IMR-90 (cell line): ENCODE data around the gene GPC6. TPM values are rescaled to one million over a fixed set of nuclear protein-coding genes. Genes with fewer than 3 reads are reported as not detected.

Experiments used
- ATAC-seq: fragments of 200-7000 bp; cut with Tn5 transposase; 2 replicates; pipeline ENCODE4 v1.9.1; 2020; ENCODE audit warnings: low read depth, mild to moderate bottlenecking, moderate library complexity
- BruUV-seq: library from RNA; stranded (reverse); fragments of 400-500 nt; replicated peaks from 2 replicates; lab custom pipeline; 2021; lab: Mats Ljungman, UMichigan
- CTCF ChIA-PET: fragments of 300-600 bp; formaldehyde crosslinking; extraction: SDS; loops from one replicate; lab custom pipeline; 2021; ENCODE audit warnings: antibody characterized with exemption; lab: Yijun Ruan, JAX
- POLR2A ChIA-PET: fragments of 300-600 bp; sonication (Branson Sonifier 250); formaldehyde crosslinking; loops from one replicate; lab custom pipeline; 2022; ENCODE audit warnings: antibody characterized with exemption; ENCODE audit not compliant: unreplicated experiment; lab: Charles Lee
- DNase-seq: peaks from one replicate; pipeline ENCODE4 v3.0.0; 2013
- H2AFZ ChIP-seq: replicated peaks from 2 replicates; pipeline ENCODE3; 2013; ENCODE audit warnings: low read length, mild to moderate bottlenecking; ENCODE audit not compliant: poor library complexity
- H2AK5ac ChIP-seq: 2 replicates; pipeline ENCODE4 v1.6.1; 2013; ENCODE audit warnings: low read depth, low read length, inconsistent platforms
- H2AK9ac ChIP-seq: replicated peaks from 2 replicates; pipeline ENCODE3; 2013; ENCODE audit warnings: mild to moderate bottlenecking, low read depth, low read length, moderate library complexity; ENCODE audit not compliant: poor library complexity
- H2BK120ac ChIP-seq: 2 replicates; pipeline ENCODE4 v1.6.1; 2013; ENCODE audit warnings: low read depth, low read length, inconsistent platforms
- H2BK15ac ChIP-seq: 3 replicates; pipeline ENCODE4 v1.6.1; 2013; ENCODE audit warnings: low read depth, low read length, inconsistent platforms
- H2BK20ac ChIP-seq: 2 replicates; pipeline ENCODE4 v1.6.1; 2013; ENCODE audit warnings: low read depth, mild to moderate bottlenecking, inconsistent platforms, low read length, moderate library complexity
- H2BK5ac ChIP-seq: 2 replicates; pipeline ENCODE4 v1.6.1; 2013; ENCODE audit warnings: mild to moderate bottlenecking, low read depth, low read length, inconsistent platforms; ENCODE audit not compliant: poor library complexity, severe bottlenecking
- H3K14ac ChIP-seq: replicated peaks from 2 replicates; pipeline ENCODE4 v1.6.1; 2013; ENCODE audit warnings: low read depth, low read length, inconsistent platforms
- H3K18ac ChIP-seq: 2 replicates; pipeline ENCODE4 v1.6.1; 2013; ENCODE audit warnings: low read depth, low read length, control low read depth
- H3K23ac ChIP-seq: 2 replicates; pipeline ENCODE4 v1.6.1; 2013; ENCODE audit warnings: low read depth, low read length, inconsistent platforms
- H3K27ac ChIP-seq: 2 replicates; pipeline ENCODE4 v1.5.1; 2013; ENCODE audit warnings: mild to moderate bottlenecking, control low read depth, low read length; ENCODE audit not compliant: insufficient read depth
- H3K27me3 ChIP-seq: 2 replicates; pipeline ENCODE4 v1.6.1; 2013; ENCODE audit warnings: low read length; ENCODE audit not compliant: control insufficient read depth, insufficient read depth
- H3K36me3 ChIP-seq: 2 replicates; pipeline ENCODE4 v1.6.1; 2013; ENCODE audit warnings: low read length, mixed read lengths; ENCODE audit not compliant: control insufficient read depth, insufficient read depth
- H3K4ac ChIP-seq: 2 replicates; pipeline ENCODE4 v1.6.1; 2013; ENCODE audit warnings: low read depth, low read length, inconsistent platforms
- H3K4me1 ChIP-seq: 2 replicates; pipeline ENCODE4 v1.6.1; 2013; ENCODE audit warnings: low read length, mixed read lengths; ENCODE audit not compliant: control insufficient read depth, insufficient read depth
- H3K4me2 ChIP-seq: 2 replicates; pipeline ENCODE4 v1.6.1; 2013; ENCODE audit warnings: low read depth, mild to moderate bottlenecking, control low read depth, low read length, moderate library complexity
- H3K4me3 ChIP-seq: 2 replicates; pipeline ENCODE4 v1.5.1; 2013; ENCODE audit warnings: low read depth, mild to moderate bottlenecking, control low read depth, low read length, moderate library complexity; ENCODE audit not compliant: insufficient read depth
- H3K56ac ChIP-seq: 2 replicates; pipeline ENCODE4 v1.6.1; 2013; ENCODE audit warnings: low read length, inconsistent platforms; ENCODE audit not compliant: insufficient read depth; ENCODE audit errors: extremely low read depth
- H3K79me1 ChIP-seq, 2 experiments: 2 replicates each; pipeline ENCODE4 v1.6.1; 2013; ENCODE audit warnings: low read length in 2 of 2, inconsistent platforms in 1 of 2, low read depth in 1 of 2
- H3K9ac ChIP-seq: 2 replicates; pipeline ENCODE4 v1.6.1; 2013; ENCODE audit warnings: low read depth, low read length, control low read depth
- H3K9me1 ChIP-seq: 2 replicates; pipeline ENCODE4 v1.6.1; 2013; ENCODE audit warnings: low read length, inconsistent platforms; ENCODE audit not compliant: insufficient read depth
- H3K9me3 ChIP-seq: 2 replicates; pipeline ENCODE4 v1.6.1; 2013; ENCODE audit warnings: low read length; ENCODE audit not compliant: control insufficient read depth, insufficient read depth
- H4K20me1 ChIP-seq: 2 replicates; pipeline ENCODE4 v1.6.1; 2013; ENCODE audit warnings: low read length, inconsistent platforms; ENCODE audit not compliant: insufficient read depth
- H4K5ac ChIP-seq: 2 replicates; pipeline ENCODE4 v1.6.1; 2013; ENCODE audit warnings: mild to moderate bottlenecking, low read depth, low read length, control low read depth
- H4K8ac ChIP-seq, 2 experiments: 2 replicates each; pipeline ENCODE4 v1.6.1; 2013; ENCODE audit warnings: low read depth in 2 of 2, low read length in 2 of 2, control low read depth in 1 of 2, inconsistent platforms in 1 of 2
- H4K91ac ChIP-seq: 2 replicates; pipeline ENCODE4 v1.6.1; 2013; ENCODE audit warnings: low read depth, low read length, inconsistent platforms; ENCODE audit not compliant: insufficient read depth
- CEBPB ChIP-seq: IDR thresholded peaks from 2 replicates; pipeline ENCODE4 v1.6.1; 2012; ENCODE audit warnings: low read depth, low read length, improper control_type of control experiment
- FOS ChIP-seq: fragments of 150-350 bp; IDR thresholded peaks from 2 replicates; pipeline ENCODE4 v1.6.1; 2016; ENCODE audit warnings: low read depth, low read length
- RCOR1 ChIP-seq: IDR thresholded peaks from 2 replicates; pipeline ENCODE4 v1.6.1; 2012; ENCODE audit warnings: mild to moderate bottlenecking, low read length, improper control_type of control experiment; ENCODE audit not compliant: insufficient replicate concordance
- SMC3 ChIP-seq: fragments of 150-350 bp; IDR thresholded peaks from 2 replicates; pipeline ENCODE4 v1.6.1; 2016; ENCODE audit warnings: low read depth, mild to moderate bottlenecking, antibody characterized with exemption, low read length, moderate library complexity
- WGBS, 2 experiments: methylation state at CpG; one replicate each; pipeline versions ENCODE4 v1.1.5 to v1.1.7; 2013; ENCODE audit warnings: missing lambda C conversion rate in 2 of 2; ENCODE audit not compliant: insufficient read length in 1 of 2; ENCODE audit errors: extremely low coverage in 2 of 2; 5-methylcytosine and 5-hydroxymethylcytosine counted together
- dilution Hi-C: fragments of 300-500 bp; cut with HindIII; formaldehyde crosslinking; loops from one replicate; pipeline ENCODE4 v1.14.3; 2018; ENCODE audit warnings: low sequenced_read_pairs; ENCODE audit not compliant: unreplicated experiment
- in situ Hi-C: fragments of 300-500 bp; cut with MboI; formaldehyde crosslinking; loops from 3 replicates; pipeline ENCODE4 v1.14.3; 2019; ENCODE audit warnings: low sequenced_read_pairs, inconsistent platforms, mixed read lengths
- intact Hi-C: fragments of 100-400 bp; cut with micrococcal nuclease; formaldehyde crosslinking; loops from 2 replicates; pipeline ENCODE4 v1.10.0; 2022
- polyA plus RNA-seq, 3 experiments: library from polyadenylated mRNA; depleted of rRNA; stranded (reverse); fragments of >200 nt; gene quantifications; 2 replicates each; pipeline ENCODE4 v1.2.3, GENCODE V29; 2012; ENCODE audit warnings: low replicate concordance in 1 of 3
- total RNA-seq: library from RNA; depleted of rRNA; stranded (reverse); fragments of >200 nt; gene quantifications from 2 replicates; pipeline ENCODE4 v1.2.3, GENCODE V29; 2012

The GPC6 gene
- total and polyA plus RNA-seq, 2 of the 4 experiments (the other 2 are of a cell fraction): 14.9 to 39.4 TPM

GRCh38 chr13:94346261-94347019, 1119.8 kb downstream of the GPC6 start (continued):
- TF ChIP-seq CEBPB: no peak

- Histone ChIP-seq H3K4me1 (peaks cover 7% of the 10 kb centered on the region), H2AK9ac (no peak overlapping the region), H2BK15ac (peak overlapping the region; percentile 11; the same call in 1 of the 3 replicates), H3K9ac (no peak overlapping the region), H3K27me3 (no peaks in the 10 kb centered on the region), H3K56ac (0 out of 2 replicates have a peak overlapping the region, but pooled peaks have one; percentile 37), H3K4ac (peak overlapping the region; percentile 25; the same call in 1 of the 2 replicates), H3K4me3 (peak overlapping the region; percentile 37; the same call in 1 of the 2 replicates), H3K4me2 (peak overlapping the region; percentile 98; the same call in 1 of the 2 replicates), H3K27ac (no peak overlapping the region), H2AK5ac (no peak overlapping the region), H3K9me3 (no peaks in the 10 kb centered on the region), H4K8ac (peak overlapping the region; percentile 7 to 65; a peak in 2 of 4 replicates), H4K5ac (peak overlapping the region; percentile 79; the same call in 1 of the 2 replicates), H3K9me1 (peaks cover 4% of the 10 kb centered on the region), H4K20me1 (no peaks in the 10 kb centered on the region), H2AFZ (peak overlapping the region; percentile 34), H3K14ac (peak overlapping the region; percentile 68; the same call in 1 of the 2 replicates), H2BK120ac (peak overlapping the region; percentile 85), H3K23ac (peak overlapping the region; percentile 44), H2BK20ac (peak overlapping the region; percentile 88), H2BK5ac (peak overlapping the region; percentile 56), H3K79me1 (no peaks in the 10 kb centered on the region), H4K91ac (peak overlapping the region; percentile 15; the same call in 1 of the 2 replicates), H3K36me3 (no peaks in the 10 kb centered on the region), H3K18ac (peak overlapping the region; percentile 96; the same call in 1 of the 2 replicates)
- DNase-seq (peak; percentile 92), ATAC-seq (peak; percentile 97)
- TF ChIP-seq FOS (peak; percentile 18; the same call in 1 of the 2 replicates), RCOR1 (no peak), CEBPB (peak; percentile 21; the same call in 1 of the 2 replicates), SMC3 (no peak)
- ChIA-PET POLR2A (no interaction called here), CTCF (interaction anchor here (0.6 kb wide), 1 partner anchor 1960 kb away, joined by 3 read pairs; no protein-coding TSS in a partner anchor)
- BruUV-seq: no TSS peak
- dilution Hi-C loops (no loop called here), intact Hi-C loops (no loop called here), in situ Hi-C loops (no loop called here)
- no CpG with 5 or more reads among the region's 5 CpGs for WGBS, 2 experiments
Measured at GRCh38 chr13:94351292-94351990, 1124.8 kb downstream of the GPC6 start.
